Thymus (tissue), 11 donors: ENCODE data around the gene ITCH. TPM values are rescaled to one million over a fixed set of nuclear protein-coding genes. Genes with fewer than 3 reads are reported as not detected.
"Not testable (repeated sequence)": the region's sequence is repeated elsewhere in the genome, so short reads cannot be mapped to it uniquely, and the experiment has no call there.

ENCODE experiments used
- DNase-seq, 9 donors: peaks; one replicate each; pipeline ENCODE4 v3.0.0-alpha.2; 2013; ENCODE audit warnings: low spot score in 9 of 9, low read depth in 6 of 9, missing footprints in 1 of 9
- H3K27ac ChIP-seq, 2 donors: one replicate each; pipeline ENCODE4 v1.5.1; 2013; ENCODE audit warnings: control low read depth in 1 of 2, low read depth in 1 of 2, low read length in 1 of 2, mild to moderate bottlenecking in 1 of 2, moderate library complexity in 1 of 2
- H3K27me3 ChIP-seq, 2 donors: one replicate each; pipeline ENCODE4 v1.5.1; 2013; ENCODE audit warnings: low read length in 1 of 2; ENCODE audit not compliant: control insufficient read depth in 2 of 2, insufficient read depth in 1 of 2
- H3K36me3 ChIP-seq, 2 donors: one replicate each; pipeline ENCODE4 v1.5.1; 2013; ENCODE audit warnings: low read length in 1 of 2, mild to moderate bottlenecking in 1 of 2, moderate library complexity in 1 of 2; ENCODE audit not compliant: control insufficient read depth in 2 of 2, insufficient read depth in 2 of 2
- H3K4me1 ChIP-seq, 2 donors: one replicate each; pipeline ENCODE4 v1.5.1; 2013; ENCODE audit warnings: low read length in 2 of 2; ENCODE audit not compliant: control insufficient read depth in 2 of 2, insufficient read depth in 2 of 2
- H3K4me3 ChIP-seq, 2 donors: one replicate each; pipeline ENCODE4 v1.5.1; 2013; ENCODE audit warnings: low read length in 2 of 2, control low read depth in 1 of 2, mild to moderate bottlenecking in 1 of 2
- H3K9me3 ChIP-seq, 2 donors: one replicate each; pipeline ENCODE4 v1.5.1; 2013; ENCODE audit warnings: low read length in 1 of 2, mild to moderate bottlenecking in 1 of 2; ENCODE audit not compliant: control insufficient read depth in 2 of 2, insufficient read depth in 1 of 2
- WGBS: extraction: QIAGEN DNeasy Blood & Tissue Kit; methylation state at CpG from one replicate; pipeline ENCODE4 v1.1.7; 2013; 5-methylcytosine and 5-hydroxymethylcytosine counted together
- polyA plus RNA-seq: library from polyadenylated mRNA; stranded (reverse); fragments of 200-250 nt; gene quantifications from one replicate; pipeline ENCODE4 v1.2.3, GENCODE V29; 2013
- total RNA-seq: library from RNA; stranded (reverse); fragments of 120-200 nt; gene quantifications from one replicate; pipeline ENCODE4 v1.2.4, GENCODE V29; 2013
- donor health status: healthy.

The ITCH gene
- total and polyA plus RNA-seq, 2 donors: 16.0 to 36.3 TPM

DNA sequence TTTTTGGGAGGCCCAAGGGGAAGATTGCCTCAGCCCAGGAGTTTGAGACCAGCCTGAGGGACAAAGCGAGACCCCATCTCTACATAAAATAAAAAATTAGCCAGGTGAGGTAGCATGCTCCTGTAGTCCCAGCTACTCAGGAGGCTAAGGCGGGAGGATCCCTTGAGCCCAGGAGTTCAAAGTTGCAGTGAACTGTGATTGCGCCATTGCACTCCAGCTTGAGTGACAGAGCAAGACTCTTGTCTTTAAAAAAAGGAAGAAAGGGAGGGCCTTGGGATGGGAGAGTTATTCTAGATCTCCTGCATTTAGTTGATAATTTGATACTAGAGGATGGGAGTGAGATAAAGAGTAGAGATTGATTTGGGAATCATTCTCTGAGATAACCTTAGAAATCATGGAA is 68.1 kb downstream of the ITCH start:
- no peak for DNase-seq
- WGBS: 98% methylated on average over 3 of the region's 3 CpGs
- Histone ChIP-seq H3K4me1 (no peaks in the 10 kb centered on the region), H3K27ac (no peak overlapping the region), H3K27me3 (no peaks in the 10 kb centered on the region), H3K36me3 (peaks cover 4 to 28% of the 10 kb centered on the region in 2 donors), H3K9me3 (no peaks in the 10 kb centered on the region), H3K4me3 (no peak overlapping the region)

DNA sequence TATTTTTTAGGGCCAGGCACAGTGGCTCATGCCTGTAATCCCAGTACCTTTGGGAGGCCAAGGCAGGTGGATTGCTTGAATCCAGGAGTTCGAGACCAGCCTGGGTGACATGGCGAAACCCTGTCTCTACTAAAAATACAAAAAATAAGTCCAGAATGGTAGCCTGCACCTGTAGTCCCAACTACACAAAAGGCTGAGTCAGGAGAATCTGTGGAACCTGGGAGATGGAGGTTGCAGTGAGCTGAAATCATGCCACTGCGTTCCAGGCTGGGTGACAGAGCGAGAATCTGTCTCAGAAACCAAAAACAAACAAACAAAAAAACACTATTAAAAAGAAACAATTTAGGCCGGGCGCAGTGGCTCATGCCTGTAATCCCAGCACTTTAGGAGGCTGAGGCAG is 69.6 kb downstream of the ITCH start:
- DNase-seq, H3K9me3 ChIP-seq, H3K27me3 ChIP-seq, H3K27ac ChIP-seq, H3K4me3 ChIP-seq, H3K4me1 ChIP-seq: not testable (repeated sequence)
- WGBS: 99% methylated on average over 6 of the region's 6 CpGs
- H3K36me3 ChIP-seq: peaks cover 0 to 30% of the 10 kb centered on the region in 2 donors

DNA sequence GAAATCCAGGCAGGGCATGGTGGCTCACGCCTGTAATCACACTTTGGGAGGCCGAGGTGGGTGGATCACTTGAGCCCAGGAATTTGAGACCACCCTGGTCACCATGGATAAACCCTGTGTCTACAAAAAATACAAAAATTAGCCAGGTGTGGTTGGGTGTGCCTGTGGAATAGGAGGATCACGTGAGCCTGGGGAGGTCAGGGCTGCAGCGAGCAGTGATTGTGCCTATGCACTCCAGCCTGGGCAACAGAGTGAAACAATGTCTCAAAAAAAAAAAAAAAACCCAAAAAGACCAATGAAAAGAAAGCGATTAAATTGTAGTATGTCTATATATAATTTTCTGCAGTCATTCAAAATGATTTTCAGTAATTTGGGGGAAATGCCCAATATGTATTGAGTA is 70.3 kb downstream of the ITCH start:
- DNase-seq: no peak
- Histone ChIP-seq H3K4me3 (no peak overlapping the region), H3K9me3 (no peaks in the 10 kb centered on the region), H3K27me3 (no peaks in the 10 kb centered on the region), H3K27ac (no peak overlapping the region), H3K36me3 (peaks cover 2 to 37% of the 10 kb centered on the region in 2 donors), H3K4me1 (peaks cover 0 to 7% of the 10 kb centered on the region in 2 donors)
- 98% methylated on average over 5 of the region's 5 CpGs for WGBS

DNA sequence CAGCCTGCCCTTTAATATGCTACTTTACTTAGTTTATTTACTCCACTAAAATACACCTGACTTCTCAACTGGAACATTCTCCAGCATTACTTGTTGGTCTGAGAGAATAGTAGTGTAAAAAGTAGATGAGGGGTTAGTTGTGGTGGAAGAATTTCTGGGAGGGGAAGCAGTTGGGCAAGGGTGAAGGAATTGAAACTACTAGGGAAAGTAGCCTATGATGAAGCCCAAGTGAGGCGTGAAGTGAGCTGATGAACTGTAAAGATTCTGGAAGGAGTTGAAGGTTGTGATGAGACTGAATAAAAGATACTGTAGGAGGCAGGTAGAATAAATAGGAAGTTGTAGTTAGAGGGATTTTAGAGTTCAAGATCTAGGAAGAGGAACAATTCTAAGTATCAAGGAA is 72.5 kb downstream of the ITCH start:
- no peaks in the 10 kb centered on the region for H3K27me3 ChIP-seq
- peaks cover 12 to 49% of the 10 kb centered on the region in 2 donors for H3K36me3 ChIP-seq
- DNase-seq: no peak

DNA sequence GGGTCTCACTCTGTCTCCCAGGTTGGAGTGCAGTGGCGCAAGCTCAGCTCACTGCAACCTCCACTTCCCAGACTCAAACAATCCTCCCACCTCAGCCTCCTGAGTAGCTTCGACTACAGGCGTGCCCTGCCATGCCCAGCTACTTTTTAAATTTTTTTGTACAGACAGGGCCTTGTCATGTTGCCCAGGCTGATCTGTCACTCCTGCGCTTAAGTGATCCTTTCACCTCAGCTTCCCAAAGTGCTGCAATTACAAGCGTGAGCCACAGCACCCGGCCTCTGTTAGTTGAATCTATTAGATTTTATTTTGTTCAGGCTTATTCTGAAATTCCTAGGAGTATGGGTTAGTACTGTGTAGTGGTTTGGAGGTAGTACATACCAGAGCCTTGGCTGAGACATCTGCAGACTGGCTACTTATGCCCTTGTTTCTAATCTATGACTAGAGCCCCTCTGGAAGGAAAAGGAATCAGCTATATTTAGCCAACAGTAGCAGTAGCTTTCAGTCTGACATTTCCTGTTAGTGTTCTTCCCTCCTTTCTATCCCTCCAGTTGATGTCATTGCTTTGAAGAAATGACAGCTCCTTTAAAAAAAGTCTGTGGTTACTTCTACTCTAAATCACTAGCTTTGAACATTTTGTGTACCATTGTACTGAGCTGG is 74.4 kb downstream of the ITCH start:
- H3K4me3 ChIP-seq: no peak overlapping the region
- H3K27ac ChIP-seq: no peak overlapping the region
- WGBS: 86% methylated on average over 6 of the region's 6 CpGs
- H3K36me3 ChIP-seq: peaks cover 17 to 57% of the 10 kb centered on the region in 2 donors
- no peaks in the 10 kb centered on the region for H3K27me3 ChIP-seq
- peak in 1 of 9 donors; percentile 20 for DNase-seq
- H3K4me1 ChIP-seq: peaks cover 0 to 7% of the 10 kb centered on the region in 2 donors
- H3K9me3 ChIP-seq: no peaks in the 10 kb centered on the region

More for the DNA sequence above, 72.5 kb downstream of the ITCH start:
- Histone ChIP-seq H3K9me3 (no peaks in the 10 kb centered on the region), H3K27ac (no peak overlapping the region), H3K4me3 (no peak overlapping the region), H3K4me1 (peaks cover 0 to 7% of the 10 kb centered on the region in 2 donors)
- WGBS: 97% methylated on average over 1 of the region's 1 CpG

DNA sequence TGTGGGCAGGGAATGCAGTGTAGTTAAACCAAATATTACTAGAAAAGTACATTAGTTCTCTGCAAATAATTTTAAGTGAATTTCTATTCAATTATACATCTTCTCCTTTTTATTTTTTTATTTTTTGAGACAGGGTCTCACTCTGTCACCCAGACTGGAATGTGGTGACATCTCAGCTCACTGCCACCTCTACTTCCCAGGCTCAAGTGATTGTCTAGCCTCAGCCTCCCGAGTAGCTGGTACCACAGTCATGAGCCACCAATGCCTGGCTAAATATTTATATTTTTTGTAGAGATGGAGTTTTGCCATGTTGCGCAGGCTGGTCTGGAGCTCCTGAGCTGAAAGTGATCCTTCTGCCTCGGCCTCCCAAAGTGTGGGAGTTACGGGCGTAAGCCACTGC is 76.1 kb downstream of the ITCH start:
- no peak overlapping the region for H3K4me3 ChIP-seq
- no peak overlapping the region for H3K27ac ChIP-seq
- H3K9me3 ChIP-seq: no peaks in the 10 kb centered on the region
- peaks cover 26 to 65% of the 10 kb centered on the region in 2 donors for H3K36me3 ChIP-seq
- H3K4me1 ChIP-seq: peaks cover 0 to 7% of the 10 kb centered on the region in 2 donors
- no peaks in the 10 kb centered on the region for H3K27me3 ChIP-seq
- DNase-seq: no peak
- WGBS: 96% methylated on average over 5 of the region's 5 CpGs

DNA sequence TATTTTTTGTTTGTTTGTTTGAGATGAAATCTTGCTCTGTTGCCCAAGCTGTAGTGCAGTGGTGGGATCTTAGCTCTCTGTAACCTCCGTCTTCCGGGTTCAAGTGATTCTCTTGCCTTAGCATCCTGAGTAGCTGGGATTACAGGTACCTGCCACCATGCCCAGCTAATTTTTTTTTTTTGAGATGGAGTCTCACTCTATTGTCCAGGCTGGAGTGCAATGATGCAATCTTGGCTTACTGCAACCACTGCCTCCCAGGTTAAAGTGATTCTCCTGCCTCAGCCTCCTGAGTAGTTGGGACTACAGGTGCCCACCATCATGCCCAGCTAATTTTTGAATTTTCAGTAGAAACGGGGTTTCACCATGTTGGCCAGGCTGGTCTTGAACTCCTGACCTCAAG is 78.3 kb downstream of the ITCH start:
- peaks cover 36 to 75% of the 10 kb centered on the region in 2 donors for H3K36me3 ChIP-seq
- not testable (repeated sequence) for H3K4me1 ChIP-seq, H3K9me3 ChIP-seq, H3K27ac ChIP-seq, H3K27me3 ChIP-seq, DNase-seq, H3K4me3 ChIP-seq
- 97% methylated on average over 3 of the region's 3 CpGs for WGBS

DNA sequence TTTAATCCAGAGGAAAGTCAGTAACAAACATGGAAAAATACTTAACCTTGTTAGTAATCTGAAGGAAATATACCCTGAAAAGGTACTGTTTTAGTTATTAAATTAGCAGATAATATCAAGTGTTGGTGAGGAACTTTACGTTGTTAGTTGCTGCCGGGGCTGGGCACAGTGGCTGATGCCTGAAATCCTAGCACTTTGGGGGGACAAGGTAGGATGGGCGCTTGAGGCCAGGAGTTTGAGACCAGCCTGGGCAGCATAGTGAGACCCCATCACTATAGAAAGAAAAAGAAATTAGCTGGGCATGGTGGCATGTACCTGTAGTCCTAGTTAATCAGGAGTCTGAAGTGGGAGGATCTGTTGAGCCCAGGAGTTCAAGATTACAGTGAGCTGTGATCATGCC is 80.5 kb downstream of the ITCH start:
- Histone ChIP-seq H3K27ac (no peak overlapping the region), H3K4me1 (no peaks in the 10 kb centered on the region), H3K9me3 (no peaks in the 10 kb centered on the region), H3K27me3 (no peaks in the 10 kb centered on the region), H3K4me3 (no peak overlapping the region), H3K36me3 (peaks cover 39 to 75% of the 10 kb centered on the region in 2 donors)
- no peak for DNase-seq
- WGBS: 97% methylated on average over 3 of the region's 3 CpGs

DNA sequence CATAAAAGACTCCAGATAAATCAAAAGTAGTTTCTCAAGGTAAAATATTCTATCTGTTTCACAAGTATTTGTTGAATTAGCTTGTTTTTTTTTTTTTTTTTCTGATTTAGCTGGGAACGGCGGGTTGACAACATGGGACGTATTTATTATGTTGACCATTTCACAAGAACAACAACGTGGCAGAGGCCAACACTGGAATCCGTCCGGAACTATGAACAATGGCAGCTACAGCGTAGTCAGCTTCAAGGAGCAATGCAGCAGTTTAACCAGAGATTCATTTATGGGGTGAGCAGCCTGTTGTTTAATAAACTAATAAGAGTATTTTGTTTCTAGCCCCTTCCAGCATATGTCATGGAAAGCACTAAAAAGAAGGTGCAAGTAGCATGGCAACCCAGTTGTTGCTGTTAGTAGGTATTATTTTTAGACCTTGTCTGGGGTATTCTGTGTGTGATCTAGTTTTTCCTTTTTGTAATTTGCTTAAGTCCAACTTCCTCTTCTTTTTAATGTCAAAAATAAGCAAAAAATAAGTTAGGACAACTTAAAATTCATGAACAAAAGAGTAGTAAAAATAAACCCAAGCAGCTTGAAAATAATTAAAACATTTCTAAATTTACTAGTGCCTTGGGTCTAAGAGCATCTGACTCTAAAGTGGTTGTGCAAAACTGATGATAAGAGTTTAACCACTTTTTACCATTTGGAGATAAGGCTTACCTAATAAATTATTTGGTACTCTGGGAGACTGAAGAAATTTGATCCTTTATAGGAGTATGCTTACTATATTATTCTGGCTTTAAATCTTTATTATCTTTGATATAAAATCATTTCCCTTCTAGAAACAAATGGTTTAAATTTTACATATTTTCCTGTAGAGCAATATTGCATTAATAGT is 82.3 kb downstream of the ITCH start:
- H3K36me3 ChIP-seq: peaks cover 32 to 77% of the 10 kb centered on the region in 2 donors
- H3K27ac ChIP-seq: no peak overlapping the region
- H3K4me1 ChIP-seq: no peaks in the 10 kb centered on the region
- DNase-seq: no peak
- H3K4me3 ChIP-seq: no peak overlapping the region
- no peaks in the 10 kb centered on the region for H3K9me3 ChIP-seq
- no peaks in the 10 kb centered on the region for H3K27me3 ChIP-seq
- 97% methylated on average over 7 of the region's 7 CpGs for WGBS
